ENCODE results near the gene R3HDM2.
A peak's percentile ranks its signal among the peaks of the same experiment; 100 is the strongest.

Gene R3HDM2

GRCh38 chr12:57430931-57431566 lies at the start of gene R3HDM2:
R3HDM2 (minus strand) TSS chr12:57431043; CDS start chr12:57310428, 120,615 bp downstream.
- H3K27ac Mint-ChIP-seq, result peak within 1 kb of the TSS; percentile 98

GRCh38 chr12:57479376-57480115 lies 48.7 kb upstream of the R3HDM2 start, which contains the start of gene ARHGAP9:
ARHGAP9 (minus strand) TSS chr12:57479866; CDS start chr12:57479406, 460 bp downstream.
- Mint-ChIP-seq H3K9me3 (no peaks in the 10 kb centered on the region), H3K27ac (peak within 1 kb of the TSS; percentile 100), H3K27me3 (no peaks in the 10 kb centered on the region), H3K4me1 (ENCODE audit: low read depth) (peaks cover 67% of the 10 kb centered on the region), H3K36me3 (ENCODE audit: low read depth) (peaks cover 16% of the 10 kb centered on the region), H3K4me3 (peak within 1 kb of the TSS; percentile 90)

More at GRCh38 chr12:57430931-57431566, at the start of gene R3HDM2:
- H3K9me3 Mint-ChIP-seq, result no peaks in the 10 kb centered on the region
- peaks cover 40% of the 10 kb centered on the region for H3K4me1 Mint-ChIP-seq (ENCODE audit: low read depth)
- peaks cover 8% of the 10 kb centered on the region for H3K36me3 Mint-ChIP-seq (ENCODE audit: low read depth)
- H3K4me3 Mint-ChIP-seq, result peak within 1 kb of the TSS; percentile 94
- H3K27me3 Mint-ChIP-seq, result no peaks in the 10 kb centered on the region

GRCh38 chr12:57479043-57479375 lies 48.2 kb upstream of the R3HDM2 start:
- peaks cover 21% of the 10 kb centered on the region for H3K36me3 Mint-ChIP-seq (ENCODE audit: low read depth)
- no peaks in the 10 kb centered on the region for H3K9me3 Mint-ChIP-seq
- H3K27me3 Mint-ChIP-seq, result no peaks in the 10 kb centered on the region

GRCh38 chr12:57477710-57478681 lies 47.2 kb upstream of the R3HDM2 start:
- Mint-ChIP-seq H3K4me3 (peak overlapping the region; percentile 90), H3K27ac (peak overlapping the region; percentile 100), H3K36me3 (ENCODE audit: low read depth) (peaks cover 30% of the 10 kb centered on the region), H3K9me3 (no peaks in the 10 kb centered on the region), H3K27me3 (no peaks in the 10 kb centered on the region), H3K4me1 (ENCODE audit: low read depth) (peaks cover 73% of the 10 kb centered on the region)

More at GRCh38 chr12:57479043-57479375, 48.2 kb upstream of the R3HDM2 start:
- Mint-ChIP-seq H3K27ac (peak overlapping the region; percentile 100), H3K4me3 (peak overlapping the region; percentile 90), H3K4me1 (ENCODE audit: low read depth) (peaks cover 72% of the 10 kb centered on the region)

GRCh38 chr12:57476993-57477709 lies 46.3 kb upstream of the R3HDM2 start:
- peaks cover 77% of the 10 kb centered on the region for H3K4me1 Mint-ChIP-seq (ENCODE audit: low read depth)
- H3K27ac Mint-ChIP-seq, result peak overlapping the region; percentile 100
- peaks cover 38% of the 10 kb centered on the region for H3K36me3 Mint-ChIP-seq (ENCODE audit: low read depth)
- H3K4me3 Mint-ChIP-seq, result peak overlapping the region; percentile 90
- no peaks in the 10 kb centered on the region for H3K27me3 Mint-ChIP-seq
- H3K9me3 Mint-ChIP-seq, result no peaks in the 10 kb centered on the region

GRCh38 chr12:57476162-57476992 lies 45.5 kb upstream of the R3HDM2 start:
- peaks cover 42% of the 10 kb centered on the region for H3K36me3 Mint-ChIP-seq (ENCODE audit: low read depth)
- peaks cover 72% of the 10 kb centered on the region for H3K4me1 Mint-ChIP-seq (ENCODE audit: low read depth)

GRCh38 chr12:57475271-57476161 lies 44.7 kb upstream of the R3HDM2 start:
- peaks cover 63% of the 10 kb centered on the region for H3K4me1 Mint-ChIP-seq (ENCODE audit: low read depth)
- peak overlapping the region; percentile 90 for H3K4me3 Mint-ChIP-seq
- peaks cover 42% of the 10 kb centered on the region for H3K36me3 Mint-ChIP-seq (ENCODE audit: low read depth)
- H3K9me3 Mint-ChIP-seq, result no peaks in the 10 kb centered on the region
- no peaks in the 10 kb centered on the region for H3K27me3 Mint-ChIP-seq
- peak overlapping the region; percentile 100 for H3K27ac Mint-ChIP-seq

More at GRCh38 chr12:57476162-57476992, 45.5 kb upstream of the R3HDM2 start:
- Mint-ChIP-seq H3K27ac (peak overlapping the region; percentile 100), H3K4me3 (peak overlapping the region; percentile 90), H3K9me3 (no peaks in the 10 kb centered on the region), H3K27me3 (no peaks in the 10 kb centered on the region)

DNA sequence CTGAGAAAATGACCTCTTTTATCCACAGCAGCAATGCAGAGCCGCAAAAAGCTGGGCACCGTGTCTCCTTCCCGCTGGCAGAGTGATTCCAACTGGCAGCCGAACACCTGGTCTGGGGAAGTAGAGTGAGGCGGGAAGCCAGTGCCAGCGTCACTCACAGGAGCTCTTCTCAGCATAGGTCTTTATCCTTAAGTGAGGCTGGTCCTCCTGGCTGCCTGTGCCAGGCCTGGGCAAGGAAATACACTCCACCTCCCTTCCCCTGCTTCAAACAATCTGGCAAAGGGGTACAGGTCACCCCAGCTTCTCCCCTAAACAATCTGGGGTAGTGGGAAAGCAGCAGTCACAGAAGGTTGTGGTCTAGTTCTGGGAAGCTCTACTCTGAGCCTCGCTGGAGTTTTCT lies 44.0 kb upstream of the R3HDM2 start:
- Mint-ChIP-seq H3K9me3 (no peaks in the 10 kb centered on the region), H3K27me3 (no peaks in the 10 kb centered on the region), H3K4me1 (ENCODE audit: low read depth) (peaks cover 57% of the 10 kb centered on the region), H3K36me3 (ENCODE audit: low read depth) (peaks cover 42% of the 10 kb centered on the region), H3K4me3 (peak overlapping the region; percentile 69), H3K27ac (peak overlapping the region; percentile 62)

GRCh38 chr12:57474430-57474829 lies 43.6 kb upstream of the R3HDM2 start:
- no peaks in the 10 kb centered on the region for H3K9me3 Mint-ChIP-seq
- H3K27me3 Mint-ChIP-seq, result no peaks in the 10 kb centered on the region
- peak overlapping the region; percentile 62 for H3K27ac Mint-ChIP-seq
- peak overlapping the region; percentile 69 for H3K4me3 Mint-ChIP-seq
- peaks cover 42% of the 10 kb centered on the region for H3K36me3 Mint-ChIP-seq (ENCODE audit: low read depth)
- H3K4me1 Mint-ChIP-seq (ENCODE audit: low read depth), result peaks cover 53% of the 10 kb centered on the region

DNA sequence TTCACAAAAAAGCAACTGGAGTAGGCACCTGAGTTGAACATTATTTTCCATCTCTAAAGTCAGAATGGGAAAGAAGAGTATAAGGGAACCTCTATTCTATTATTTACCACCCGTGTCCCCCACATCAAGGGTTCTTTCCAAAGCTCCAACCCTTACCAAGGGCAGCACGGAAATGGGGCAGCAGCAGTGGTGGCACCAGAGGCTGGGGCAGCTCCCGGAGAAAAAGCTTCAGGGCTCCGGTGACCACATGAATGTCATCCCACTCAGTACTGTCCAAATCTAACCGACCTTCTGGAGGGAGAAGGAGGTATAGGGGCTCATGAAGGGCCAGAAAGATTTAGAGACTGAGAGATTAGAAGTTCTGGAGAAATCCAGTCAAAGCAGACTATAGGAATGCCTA lies 43.0 kb upstream of the R3HDM2 start:
- no peaks in the 10 kb centered on the region for H3K27me3 Mint-ChIP-seq
- peak overlapping the region; percentile 69 for H3K4me3 Mint-ChIP-seq
- H3K9me3 Mint-ChIP-seq, result no peaks in the 10 kb centered on the region
- H3K27ac Mint-ChIP-seq, result no peak overlapping the region
- H3K4me1 Mint-ChIP-seq (ENCODE audit: low read depth), result peaks cover 47% of the 10 kb centered on the region
- H3K36me3 Mint-ChIP-seq (ENCODE audit: low read depth), result peaks cover 47% of the 10 kb centered on the region

- no peaks in the 10 kb centered on the region for H3K27me3 Mint-ChIP-seq
- H3K27ac Mint-ChIP-seq, result no peak overlapping the region
- no peak overlapping the region for H3K4me3 Mint-ChIP-seq
- peaks cover 49% of the 10 kb centered on the region for H3K36me3 Mint-ChIP-seq (ENCODE audit: low read depth)
- no peaks in the 10 kb centered on the region for H3K9me3 Mint-ChIP-seq
- H3K4me1 Mint-ChIP-seq (ENCODE audit: low read depth), result peaks cover 42% of the 10 kb centered on the region
These were observed 42.5 kb upstream of the R3HDM2 start for GRCh38 chr12:57473392-57473791.

GRCh38 chr12:57472391-57472790 lies 41.5 kb upstream of the R3HDM2 start:
- H3K9me3 Mint-ChIP-seq, result no peaks in the 10 kb centered on the region
- H3K27ac Mint-ChIP-seq, result peak overlapping the region; percentile 21
- H3K27me3 Mint-ChIP-seq, result no peaks in the 10 kb centered on the region
- peaks cover 32% of the 10 kb centered on the region for H3K4me1 Mint-ChIP-seq (ENCODE audit: low read depth)
- H3K36me3 Mint-ChIP-seq (ENCODE audit: low read depth), result peaks cover 53% of the 10 kb centered on the region
- H3K4me3 Mint-ChIP-seq, result no peak overlapping the region

DNA sequence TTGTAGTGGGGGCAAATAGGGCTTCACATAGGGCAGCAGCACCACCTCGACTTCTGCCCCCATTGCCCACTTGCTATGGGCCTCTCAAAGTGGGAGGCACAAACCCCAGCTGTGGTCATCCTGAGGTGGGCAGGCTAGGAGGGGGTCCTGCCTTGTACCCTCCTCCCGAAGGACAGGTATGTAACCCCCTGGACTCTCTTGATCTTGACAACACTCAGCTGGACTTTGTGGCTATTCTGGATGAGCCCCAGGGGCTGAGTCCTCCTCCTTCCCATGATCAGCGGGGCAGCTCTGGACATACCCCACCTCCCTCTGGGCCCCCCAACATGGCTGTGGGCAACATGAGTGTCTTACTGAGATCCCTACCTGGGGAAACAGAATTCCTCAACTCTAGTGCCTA lies 40.8 kb upstream of the R3HDM2 start:
- H3K4me3 Mint-ChIP-seq, result no peak overlapping the region
- H3K36me3 Mint-ChIP-seq (ENCODE audit: low read depth), result peaks cover 52% of the 10 kb centered on the region
- H3K4me1 Mint-ChIP-seq (ENCODE audit: low read depth), result peaks cover 30% of the 10 kb centered on the region
- no peaks in the 10 kb centered on the region for H3K27me3 Mint-ChIP-seq
- H3K27ac Mint-ChIP-seq, result no peak overlapping the region
- no peaks in the 10 kb centered on the region for H3K9me3 Mint-ChIP-seq

All from stimulated activated naive CD8-positive, alpha-beta T cell treated with anti-CD3 and anti-CD28 coated beads, Interleukin-15, Interleukin-2, amounts not matched to agents 100 ng/mL and 50 ng/mL, for 24 hours (primary cell).